MM.1S (cell line): ENCODE data around the gene SSNA1.

Experiments
- DNase-seq: peaks from one replicate; pipeline ENCODE4 v3.0.0-alpha.2; 2015
- H2AFZ ChIP-seq: fragments of 300-600 bp; sonication (generic); 2 replicates; pipeline ENCODE4 v1.6.0; 2016; ENCODE audit warnings: antibody characterized with exemption, low read length
- H3F3A ChIP-seq: fragments of 300-600 bp; sonication (generic); 2 replicates; pipeline ENCODE4 v1.6.1; 2016; ENCODE audit warnings: mild to moderate bottlenecking, antibody characterized with exemption, low read length, moderate library complexity, mixed read lengths; ENCODE audit not compliant: insufficient read depth
- H3K27ac ChIP-seq: fragments of 300-600 bp; sonication (generic); 2 replicates; pipeline ENCODE4 v1.5.1; 2016; ENCODE audit warnings: mild to moderate bottlenecking, low read length
- H3K27me3 ChIP-seq: fragments of 300-600 bp; sonication (generic); replicated peaks from 2 replicates; pipeline ENCODE4 v1.6.0; 2016; ENCODE audit warnings: low read length; ENCODE audit not compliant: insufficient read depth
- H3K36me3 ChIP-seq: fragments of 300-600 bp; sonication (generic); replicated peaks from 2 replicates; pipeline ENCODE4 v1.6.1; 2016; ENCODE audit warnings: mild to moderate bottlenecking, low read length, mixed read lengths; ENCODE audit not compliant: insufficient read depth
- H3K4me1 ChIP-seq: fragments of 300-600 bp; sonication (generic); 2 replicates; pipeline ENCODE4 v1.6.1; 2016; ENCODE audit warnings: low read length, mixed read lengths
- H3K4me2 ChIP-seq: fragments of 300-600 bp; sonication (generic); 2 replicates; pipeline ENCODE4 v1.6.0; 2016; ENCODE audit warnings: low read depth, low read length
- H3K4me3 ChIP-seq: fragments of 300-600 bp; sonication (generic); 2 replicates; pipeline ENCODE4 v1.5.1; 2016; ENCODE audit warnings: low read length, mixed read lengths
- H3K79me2 ChIP-seq: fragments of 300-600 bp; sonication (generic); 2 replicates; pipeline ENCODE4 v1.6.1; 2016; ENCODE audit warnings: mixed run types, low read length, mixed read lengths
- H3K9ac ChIP-seq: fragments of 300-600 bp; sonication (generic); 2 replicates; pipeline ENCODE4 v1.6.1; 2016; ENCODE audit warnings: low read length, mixed read lengths
- H3K9me2 ChIP-seq: fragments of 300-600 bp; sonication (generic); replicated peaks from 2 replicates; pipeline ENCODE4 v1.6.1; 2016; ENCODE audit warnings: mild to moderate bottlenecking, low read length, mixed read lengths; ENCODE audit not compliant: insufficient read depth
- H3K9me3 ChIP-seq: fragments of 300-600 bp; sonication (generic); replicated peaks from 2 replicates; pipeline ENCODE4 v1.6.1; 2016; ENCODE audit warnings: mild to moderate bottlenecking, low read length, mixed read lengths; ENCODE audit not compliant: insufficient read depth
- H4K20me1 ChIP-seq: fragments of 300-600 bp; sonication (generic); 2 replicates; pipeline ENCODE4 v1.6.1; 2016; ENCODE audit warnings: mild to moderate bottlenecking, low read length, moderate library complexity, mixed read lengths; ENCODE audit not compliant: insufficient read depth
- CTCF ChIP-seq: fragments of 300-600 bp; sonication (generic); IDR thresholded peaks from 2 replicates; pipeline ENCODE4 v1.5.1; 2016; ENCODE audit warnings: antibody characterized with exemption, low read length, mixed read lengths
- EZH2 ChIP-seq: fragments of 300-600 bp; sonication (generic); optimal IDR thresholded peaks from 2 replicates; pipeline ENCODE3; 2017; ENCODE audit warnings: low read depth, mild to moderate bottlenecking, antibody characterized with exemption, low read length, mixed read lengths
- EZH2phosphoT487 ChIP-seq: fragments of 300-600 bp; sonication (generic); IDR thresholded peaks from 2 replicates; pipeline ENCODE4 v1.6.1; 2018; ENCODE audit warnings: antibody characterized with exemption, low read length

Gene SSNA1

DNA sequence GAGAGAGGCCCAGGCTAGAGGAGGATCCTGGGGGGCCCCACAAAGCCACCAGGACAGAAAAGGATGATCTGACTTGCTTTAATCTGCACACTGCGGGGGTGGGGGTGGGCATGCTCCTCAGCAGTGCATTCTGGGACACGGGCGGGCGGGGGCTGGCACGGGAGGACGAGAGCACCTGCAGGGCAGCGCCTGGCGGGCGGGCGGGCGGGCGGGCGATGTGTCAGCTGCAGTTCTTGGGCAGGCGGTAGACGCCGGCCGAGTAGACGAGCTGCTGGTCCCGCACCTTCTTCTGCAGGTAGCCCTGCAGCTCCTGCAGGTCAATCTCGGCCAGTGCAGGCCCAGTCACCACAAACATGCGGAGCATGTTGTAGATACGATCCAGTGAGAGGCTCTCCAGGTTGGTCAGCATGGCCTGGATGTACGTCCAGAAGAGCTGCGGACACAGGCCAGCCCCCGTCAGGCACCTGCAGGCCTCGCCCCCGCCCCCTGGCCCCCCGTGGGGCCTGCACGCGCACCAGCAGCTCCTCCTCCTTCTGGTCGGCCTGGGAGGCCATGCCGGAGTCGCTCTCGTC lies 13.7 kb upstream of the SSNA1 start:
- Histone ChIP-seq H3F3A (peaks cover 10% of the 10 kb centered on the region; the same call in 1 of the 2 replicates), H2AFZ (no peak overlapping the region), H3K27ac (no peak overlapping the region), H3K79me2 (no peaks in the 10 kb centered on the region), H3K4me1 (no peaks in the 10 kb centered on the region), H3K4me3 (no peak overlapping the region), H3K9me3 (no peaks in the 10 kb centered on the region), H3K4me2 (no peak overlapping the region), H3K27me3 (peaks cover 30% of the 10 kb centered on the region), H3K9ac (no peak overlapping the region), H3K36me3 (no peaks in the 10 kb centered on the region), H4K20me1 (no peaks in the 10 kb centered on the region), H3K9me2 (no peaks in the 10 kb centered on the region)
- DNase-seq = no peak
- no peak for TF ChIP-seq EZH2phosphoT487
- no peak for TF ChIP-seq EZH2
- no peak for TF ChIP-seq CTCF

- H3F3A ChIP-seq = peaks cover 10% of the 10 kb centered on the region; the same call in 1 of the 2 replicates
- H3K9me3 ChIP-seq = no peaks in the 10 kb centered on the region
- no peaks in the 10 kb centered on the region for H3K36me3 ChIP-seq
- H3K4me2 ChIP-seq = no peak overlapping the region
- no peak overlapping the region for H2AFZ ChIP-seq
- H4K20me1 ChIP-seq = no peaks in the 10 kb centered on the region
- H3K27me3 ChIP-seq = peaks cover 24% of the 10 kb centered on the region
- H3K27ac ChIP-seq = no peak overlapping the region
- no peak for DNase-seq
- no peaks in the 10 kb centered on the region for H3K9me2 ChIP-seq
- TF ChIP-seq EZH2phosphoT487 (no peak), EZH2 (no peak), CTCF (no peak)
- H3K4me1 ChIP-seq = no peaks in the 10 kb centered on the region
- H3K79me2 ChIP-seq = no peaks in the 10 kb centered on the region
- no peak overlapping the region for H3K9ac ChIP-seq
- H3K4me3 ChIP-seq = no peak overlapping the region
Observed at GRCh38 chr9:137175345-137175961, 13.0 kb upstream of the SSNA1 start.

DNA sequence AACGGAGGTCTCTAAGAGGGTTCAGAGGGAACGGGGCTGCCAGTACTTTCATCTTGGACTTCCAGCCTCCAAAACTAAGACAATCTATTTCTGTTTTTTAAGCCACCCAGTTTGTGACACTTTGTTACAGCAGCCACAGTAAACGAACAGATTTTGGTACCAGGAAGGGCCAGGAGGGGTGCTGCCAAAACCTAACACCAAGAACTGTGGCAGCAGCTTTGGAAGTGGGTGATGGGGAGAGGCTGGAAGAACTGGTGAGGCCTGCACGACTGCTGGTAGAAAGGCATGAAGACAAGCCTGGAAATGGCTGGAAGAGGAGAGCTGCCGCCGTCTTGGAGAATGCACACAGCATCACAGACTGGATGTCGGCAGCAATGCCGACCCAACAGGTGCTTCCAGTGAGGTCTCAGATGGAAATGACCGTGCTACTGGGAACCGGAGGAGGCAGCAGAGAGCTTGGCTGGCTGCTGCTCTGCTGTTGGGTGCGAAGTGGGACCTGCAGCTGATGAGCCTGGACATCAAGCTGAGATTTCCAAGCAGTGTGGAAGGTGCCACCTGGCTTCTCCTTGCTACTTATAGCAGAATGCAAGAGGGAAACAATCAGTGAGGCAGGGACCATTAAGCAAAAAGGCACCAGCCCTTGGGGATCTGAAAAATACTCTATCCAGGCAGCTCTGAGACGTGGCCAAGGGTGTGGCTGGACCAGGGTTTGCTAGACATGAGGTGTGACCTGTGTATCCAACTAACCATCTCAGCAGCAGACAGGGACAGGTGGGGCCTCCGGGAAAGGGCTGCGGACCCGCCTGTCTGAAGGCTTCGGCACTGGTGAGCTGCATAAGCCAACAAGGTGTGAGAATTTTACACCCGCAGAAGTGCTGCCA lies 11.9 kb upstream of the SSNA1 start:
- Histone ChIP-seq H3K79me2 (no peaks in the 10 kb centered on the region), H3F3A (peaks cover 10% of the 10 kb centered on the region; the same call in 1 of the 2 replicates), H3K36me3 (no peaks in the 10 kb centered on the region), H3K4me3 (no peak overlapping the region), H3K27me3 (peaks cover 13% of the 10 kb centered on the region), H2AFZ (no peak overlapping the region), H4K20me1 (no peaks in the 10 kb centered on the region), H3K9me3 (no peaks in the 10 kb centered on the region), H3K9me2 (no peaks in the 10 kb centered on the region), H3K4me1 (no peaks in the 10 kb centered on the region), H3K27ac (no peak overlapping the region), H3K9ac (no peak overlapping the region), H3K4me2 (no peak overlapping the region)
- DNase-seq = peak; percentile 31
- TF ChIP-seq CTCF (peak; percentile 56), EZH2 (no peak), EZH2phosphoT487 (no peak)
